ENCODE data around the gene CYP3A7. TPM values are rescaled to one million over a fixed set of nuclear protein-coding genes. Genes with fewer than 3 reads are reported as not detected.

CYP3A7 gene
- total and polyA plus RNA-seq, 9 of the 15 experiments (the other 6 are each of a cell fraction or from before 2014, with no cell fraction given) = 0.20 TPM; not detected in 8

DNA sequence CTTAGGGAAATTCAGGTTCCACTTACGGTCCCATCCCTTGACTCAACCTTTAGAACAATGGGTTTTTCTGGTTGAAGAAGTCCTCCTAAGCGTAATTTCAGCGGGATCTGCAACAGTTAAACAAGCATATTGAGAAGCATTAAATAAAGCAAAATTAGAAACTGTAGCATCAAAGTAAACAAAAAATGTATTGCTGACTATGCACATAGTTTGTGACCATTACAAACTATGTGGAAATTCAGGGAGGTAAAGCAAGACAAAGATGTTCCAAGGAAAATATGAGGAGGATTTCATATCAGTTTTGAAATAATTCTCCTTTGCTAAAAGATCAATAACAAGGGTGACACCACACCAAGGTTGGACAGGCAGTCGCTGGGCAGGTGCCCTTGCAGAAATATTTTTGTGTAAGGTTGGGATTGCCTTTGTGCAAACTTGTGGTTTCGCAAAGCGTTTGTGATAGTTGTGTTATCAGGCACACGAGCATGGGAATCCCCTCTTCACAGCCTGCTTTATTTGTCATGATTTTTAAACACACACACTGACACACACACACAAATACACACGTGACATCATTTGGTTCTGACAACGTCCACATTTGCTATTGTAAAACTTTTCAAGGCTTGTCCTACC lies 49.8 kb downstream of the CYP3A7 start:
- FAIRE-seq = no peak
- intact Hi-C loops (cut with micrococcal nuclease) (no loop called here), in situ Hi-C loops (cut with MboI) (no loop called here)
- Histone ChIP-seq H3K27ac (ENCODE audit: extremely low read depth, low read depth, low read length) (no peak overlapping the region), H3K4me2 (ENCODE audit: insufficient read depth, low read length) (peak overlapping the region; percentile 42), H3K9ac (ENCODE audit: insufficient read depth in 1 of 2, low read depth in 2 of 2, low read length in 2 of 2) (no peak overlapping the region), H3K79me2 (ENCODE audit: control insufficient read depth, insufficient read depth, low read length) (no peaks in the 10 kb centered on the region), H4K20me1 (replicated peaks; ENCODE audit: control insufficient read depth, insufficient read depth, low read length) (no peaks in the 10 kb centered on the region), H3K27me3 (ENCODE audit: control insufficient read depth in 2 of 2, insufficient read depth in 2 of 2, low read length in 2 of 2) (no peaks in the 10 kb centered on the region), H3K36me3 (ENCODE audit: control insufficient read depth, insufficient read depth, low read length) (no peaks in the 10 kb centered on the region), H3K9me3 (replicated peaks; ENCODE audit: control insufficient read depth, insufficient read depth, low read depth, low read length) (no peaks in the 10 kb centered on the region), H3K9me1 (ENCODE audit: control insufficient read depth, insufficient read depth, low read length) (no peaks in the 10 kb centered on the region), H3K4me3 (no peak overlapping the region), H2AFZ (ENCODE audit: low read depth, low read length) (peak overlapping the region; percentile 52), H3K4me1 (replicated peaks in 1 of 2; ENCODE audit: control insufficient read depth in 2 of 2, insufficient read depth in 2 of 2, low read length in 2 of 2) (peaks cover 9 to 10% of the 10 kb centered on the region in 2 experiments; a peak in 4 of 5 replicates)
- ChIA-PET CTCF (ENCODE audit: low intra/inter-chr PET ratio) (no interaction called here), POLR2A (interaction anchor here (0.7 kb wide), 1 partner anchor 20 kb away, joined by 3 read pairs; no protein-coding TSS in a partner anchor)
- peak; percentile 41; the same call in 2 of the 3 replicates for ATAC-seq
- DNase-seq (ENCODE audit: extremely low read depth in 1 of 4, low spot score in 3 of 4) = no peak
- peak; percentile 72 for TF ChIP-seq MAFF (IDR thresholded peaks at IDR 0.05; ENCODE audit: low read length)
- no peak for TF ChIP-seq CBX8 (IDR thresholded peaks at IDR 0.05; ENCODE audit: borderline replicate concordance, extremely low read depth, low read depth, low read length, poor library complexity, severe bottlenecking)
- peak; percentile 57; the same call in 1 of the 2 replicates for TF ChIP-seq MAFK (IDR thresholded peaks at IDR 0.05; ENCODE audit: low read length)
- no peak for TF ChIP-seq SRSF1 (IDR thresholded peaks at IDR 0.05; ENCODE audit: low read depth, low read length)
- TF ChIP-seq, protein P1, sequence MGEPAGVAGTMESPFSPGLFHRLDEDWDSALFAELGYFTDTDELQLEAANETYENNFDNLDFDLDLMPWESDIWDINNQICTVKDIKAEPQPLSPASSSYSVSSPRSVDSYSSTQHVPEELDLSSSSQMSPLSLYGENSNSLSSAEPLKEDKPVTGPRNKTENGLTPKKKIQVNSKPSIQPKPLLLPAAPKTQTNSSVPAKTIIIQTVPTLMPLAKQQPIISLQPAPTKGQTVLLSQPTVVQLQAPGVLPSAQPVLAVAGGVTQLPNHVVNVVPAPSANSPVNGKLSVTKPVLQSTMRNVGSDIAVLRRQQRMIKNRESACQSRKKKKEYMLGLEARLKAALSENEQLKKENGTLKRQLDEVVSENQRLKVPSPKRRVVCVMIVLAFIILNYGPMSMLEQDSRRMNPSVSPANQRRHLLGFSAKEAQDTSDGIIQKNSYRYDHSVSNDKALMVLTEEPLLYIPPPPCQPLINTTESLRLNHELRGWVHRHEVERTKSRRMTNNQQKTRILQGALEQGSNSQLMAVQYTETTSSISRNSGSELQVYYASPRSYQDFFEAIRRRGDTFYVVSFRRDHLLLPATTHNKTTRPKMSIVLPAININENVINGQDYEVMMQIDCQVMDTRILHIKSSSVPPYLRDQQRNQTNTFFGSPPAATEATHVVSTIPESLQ (CRISPR knock-in tag; IDR thresholded peaks at IDR 0.05) = no peak
- no peak for TF ChIP-seq SREBF2 (CRISPR knock-in tag; IDR thresholded peaks at IDR 0.05)
- TF ChIP-seq SPI1 (IDR thresholded peaks at IDR 0.05; ENCODE audit: borderline replicate concordance, low read depth, low read length) = no peak
- TF ChIP-seq C11orf30 (IDR thresholded peaks at IDR 0.05; ENCODE audit: low read depth) = peak; percentile 82
- no peak for TF ChIP-seq MYNN (IDR thresholded peaks at IDR 0.05)
- TF ChIP-seq MYNN (CRISPR knock-in tag; IDR thresholded peaks at IDR 0.05) = no peak
- TF ChIP-seq, protein P2, sequence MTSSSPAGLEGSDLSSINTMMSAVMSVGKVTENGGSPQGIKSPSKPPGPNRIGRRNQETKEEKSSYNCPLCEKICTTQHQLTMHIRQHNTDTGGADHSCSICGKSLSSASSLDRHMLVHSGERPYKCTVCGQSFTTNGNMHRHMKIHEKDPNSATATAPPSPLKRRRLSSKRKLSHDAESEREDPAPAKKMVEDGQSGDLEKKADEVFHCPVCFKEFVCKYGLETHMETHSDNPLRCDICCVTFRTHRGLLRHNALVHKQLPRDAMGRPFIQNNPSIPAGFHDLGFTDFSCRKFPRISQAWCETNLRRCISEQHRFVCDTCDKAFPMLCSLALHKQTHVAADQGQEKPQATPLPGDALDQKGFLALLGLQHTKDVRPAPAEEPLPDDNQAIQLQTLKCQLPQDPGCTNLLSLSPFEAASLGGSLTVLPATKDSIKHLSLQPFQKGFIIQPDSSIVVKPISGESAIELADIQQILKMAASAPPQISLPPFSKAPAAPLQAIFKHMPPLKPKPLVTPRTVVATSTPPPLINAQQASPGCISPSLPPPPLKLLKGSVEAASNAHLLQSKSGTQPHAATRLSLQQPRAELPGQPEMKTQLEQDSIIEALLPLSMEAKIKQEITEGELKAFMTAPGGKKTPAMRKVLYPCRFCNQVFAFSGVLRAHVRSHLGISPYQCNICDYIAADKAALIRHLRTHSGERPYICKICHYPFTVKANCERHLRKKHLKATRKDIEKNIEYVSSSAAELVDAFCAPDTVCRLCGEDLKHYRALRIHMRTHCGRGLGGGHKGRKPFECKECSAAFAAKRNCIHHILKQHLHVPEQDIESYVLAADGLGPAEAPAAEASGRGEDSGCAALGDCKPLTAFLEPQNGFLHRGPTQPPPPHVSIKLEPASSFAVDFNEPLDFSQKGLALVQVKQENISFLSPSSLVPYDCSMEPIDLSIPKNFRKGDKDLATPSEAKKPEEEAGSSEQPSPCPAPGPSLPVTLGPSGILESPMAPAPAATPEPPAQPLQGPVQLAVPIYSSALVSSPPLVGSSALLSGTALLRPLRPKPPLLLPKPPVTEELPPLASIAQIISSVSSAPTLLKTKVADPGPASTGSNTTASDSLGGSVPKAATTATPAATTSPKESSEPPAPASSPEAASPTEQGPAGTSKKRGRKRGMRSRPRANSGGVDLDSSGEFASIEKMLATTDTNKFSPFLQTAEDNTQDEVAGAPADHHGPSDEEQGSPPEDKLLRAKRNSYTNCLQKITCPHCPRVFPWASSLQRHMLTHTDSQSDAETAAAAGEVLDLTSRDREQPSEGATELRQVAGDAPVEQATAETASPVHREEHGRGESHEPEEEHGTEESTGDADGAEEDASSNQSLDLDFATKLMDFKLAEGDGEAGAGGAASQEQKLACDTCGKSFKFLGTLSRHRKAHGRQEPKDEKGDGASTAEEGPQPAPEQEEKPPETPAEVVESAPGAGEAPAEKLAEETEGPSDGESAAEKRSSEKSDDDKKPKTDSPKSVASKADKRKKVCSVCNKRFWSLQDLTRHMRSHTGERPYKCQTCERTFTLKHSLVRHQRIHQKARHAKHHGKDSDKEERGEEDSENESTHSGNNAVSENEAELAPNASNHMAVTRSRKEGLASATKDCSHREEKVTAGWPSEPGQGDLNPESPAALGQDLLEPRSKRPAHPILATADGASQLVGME (CRISPR knock-in tag; IDR thresholded peaks at IDR 0.05) = no peak
- TF ChIP-seq ZNF316 (IDR thresholded peaks at IDR 0.05) = peak; percentile 94
- peak; percentile 69 for TF ChIP-seq MAFG (tag; conservative IDR thresholded peaks at IDR 0.05)
- 70% methylated on average over 9 of the region's 9 CpGs for WGBS (ENCODE audit: insufficient coverage, low coverage, missing lambda C conversion rate)
- BruUV-seq (replicated peaks) = no TSS peak
